ENCODE results near the gene FNIP2.
"Not testable (repeated sequence)": the region's sequence is repeated elsewhere in the genome, so short reads cannot be mapped to it uniquely, and the experiment has no call there.

Gene FNIP2

GRCh38 chr4:158915683-158916241 lies 146.9 kb downstream of the FNIP2 start:
- TF ChIP-seq, protein P1, sequence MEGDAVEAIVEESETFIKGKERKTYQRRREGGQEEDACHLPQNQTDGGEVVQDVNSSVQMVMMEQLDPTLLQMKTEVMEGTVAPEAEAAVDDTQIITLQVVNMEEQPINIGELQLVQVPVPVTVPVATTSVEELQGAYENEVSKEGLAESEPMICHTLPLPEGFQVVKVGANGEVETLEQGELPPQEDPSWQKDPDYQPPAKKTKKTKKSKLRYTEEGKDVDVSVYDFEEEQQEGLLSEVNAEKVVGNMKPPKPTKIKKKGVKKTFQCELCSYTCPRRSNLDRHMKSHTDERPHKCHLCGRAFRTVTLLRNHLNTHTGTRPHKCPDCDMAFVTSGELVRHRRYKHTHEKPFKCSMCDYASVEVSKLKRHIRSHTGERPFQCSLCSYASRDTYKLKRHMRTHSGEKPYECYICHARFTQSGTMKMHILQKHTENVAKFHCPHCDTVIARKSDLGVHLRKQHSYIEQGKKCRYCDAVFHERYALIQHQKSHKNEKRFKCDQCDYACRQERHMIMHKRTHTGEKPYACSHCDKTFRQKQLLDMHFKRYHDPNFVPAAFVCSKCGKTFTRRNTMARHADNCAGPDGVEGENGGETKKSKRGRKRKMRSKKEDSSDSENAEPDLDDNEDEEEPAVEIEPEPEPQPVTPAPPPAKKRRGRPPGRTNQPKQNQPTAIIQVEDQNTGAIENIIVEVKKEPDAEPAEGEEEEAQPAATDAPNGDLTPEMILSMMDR (IDR thresholded peaks at IDR 0.05; ENCODE audit: low read depth, low read length, missing control alignments): no peak
- H3K4me3 ChIP-seq (ENCODE audit: low read depth, low read length): no peak overlapping the region
- no peak for DNase-seq (ENCODE audit: low read depth)

DNA sequence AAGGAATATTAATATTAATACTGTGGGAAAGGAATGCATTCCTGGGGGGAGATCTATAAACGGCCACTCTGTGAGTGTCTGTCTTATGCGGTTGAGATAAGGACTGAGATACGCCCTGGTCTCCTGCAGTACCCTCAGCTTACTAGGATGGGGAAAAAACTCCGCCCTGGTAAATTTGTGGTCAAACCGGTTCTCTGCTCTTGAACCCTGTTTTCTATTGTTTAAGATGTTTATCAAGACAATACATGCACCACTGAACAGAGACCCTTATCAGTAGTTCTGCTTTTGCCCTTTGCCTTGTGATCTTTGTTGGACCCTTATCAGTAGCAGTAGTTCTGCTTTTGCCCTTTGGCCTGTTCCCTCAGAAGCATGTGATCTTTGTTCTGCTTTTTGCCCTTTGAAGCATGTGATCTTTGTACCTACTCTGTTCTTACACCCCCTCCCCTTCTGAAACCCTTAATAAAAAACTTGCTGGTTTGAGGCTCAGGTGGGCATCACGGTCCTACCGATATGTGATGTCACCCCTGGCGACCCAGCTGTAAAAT lies 151.7 kb downstream of the FNIP2 start:
- not testable (repeated sequence) for H3K4me3 ChIP-seq (ENCODE audit: low read depth, low read length); DNase-seq (ENCODE audit: low read depth)

DNA sequence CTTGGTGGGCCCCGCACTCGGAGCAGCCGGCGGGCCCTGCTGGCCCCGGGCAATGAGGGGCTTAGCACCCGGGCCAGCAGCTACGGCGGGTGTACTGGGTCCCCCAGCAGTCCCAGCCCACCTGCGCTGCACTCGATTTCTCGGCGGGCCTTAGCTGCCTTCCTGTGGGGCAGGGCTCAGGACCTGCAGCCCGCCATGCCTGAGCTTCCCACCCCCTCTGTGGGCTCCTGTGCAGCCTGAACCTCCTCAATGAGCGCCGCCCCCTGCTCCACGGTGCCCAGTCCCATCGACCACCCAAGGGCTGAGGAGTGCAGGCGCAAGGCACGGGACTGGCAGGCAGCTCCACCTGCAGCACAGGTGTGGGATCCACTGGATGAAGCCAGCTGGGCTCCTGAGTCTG lies 158.9 kb downstream of the FNIP2 start:
- not testable (repeated sequence) for H3K4me3 ChIP-seq (ENCODE audit: low read depth, low read length); DNase-seq (ENCODE audit: low read depth)

GRCh38 chr4:158929939-158930638 lies 161.3 kb downstream of the FNIP2 start:
- DNase-seq (ENCODE audit: low read depth): no peak
- TF ChIP-seq, protein P1 (IDR thresholded peaks at IDR 0.05; ENCODE audit: low read depth, low read length, missing control alignments): no peak
- no peak overlapping the region for H3K4me3 ChIP-seq (ENCODE audit: low read depth, low read length)

GRCh38 chr4:158930639-158930972 lies 161.8 kb downstream of the FNIP2 start:
- no peak overlapping the region for H3K4me3 ChIP-seq (ENCODE audit: low read depth, low read length)
- TF ChIP-seq, protein P1 (IDR thresholded peaks at IDR 0.05; ENCODE audit: low read depth, low read length, missing control alignments): no peak
- no peak for DNase-seq (ENCODE audit: low read depth)

DNA sequence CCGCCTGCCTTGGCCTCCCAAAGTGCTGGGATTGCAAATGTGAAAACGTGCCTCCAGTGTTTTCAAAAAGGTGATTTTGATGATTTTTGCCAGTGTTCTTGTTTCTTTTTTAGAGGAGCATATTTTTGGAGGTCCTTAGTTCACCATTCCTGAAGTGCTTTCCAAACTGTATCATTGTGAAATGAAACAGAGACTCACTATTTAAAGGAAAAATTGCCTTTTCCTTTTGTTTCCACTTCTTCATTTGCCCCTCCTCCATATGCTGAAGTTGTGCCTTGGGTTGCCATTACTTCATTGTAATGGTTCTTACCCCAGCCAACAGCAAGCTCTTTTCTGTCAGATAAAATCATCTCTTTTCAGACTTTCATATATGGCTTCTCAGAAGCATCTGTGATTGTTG lies 164.4 kb downstream of the FNIP2 start:
- DNase-seq (ENCODE audit: low read depth): no peak
- TF ChIP-seq, protein P1 (IDR thresholded peaks at IDR 0.05; ENCODE audit: low read depth, low read length, missing control alignments): no peak
- no peak overlapping the region for H3K4me3 ChIP-seq (ENCODE audit: low read depth, low read length)

- DNase-seq (ENCODE audit: low read depth): no peak
- no peak overlapping the region for H3K4me3 ChIP-seq (ENCODE audit: low read depth, low read length)
- TF ChIP-seq, protein P1 (IDR thresholded peaks at IDR 0.05; ENCODE audit: low read depth, low read length, missing control alignments): no peak
These were observed 166.3 kb downstream of the FNIP2 start for GRCh38 chr4:158934996-158935669.

- TF ChIP-seq, protein P1 (IDR thresholded peaks at IDR 0.05; ENCODE audit: low read depth, low read length, missing control alignments): no peak
- no peak for DNase-seq (ENCODE audit: low read depth)
- no peak overlapping the region for H3K4me3 ChIP-seq (ENCODE audit: low read depth, low read length)
These were observed 167.4 kb downstream of the FNIP2 start for GRCh38 chr4:158936238-158936637.

Data from GM12864 (cell line).